Esophagus squamous epithelium (tissue), 4 donors: ENCODE results near the gene APOL6.

Source experiments
- CTCF ChIP-seq, 6 experiments: fragments of 450-650 bp in 4 of 6; fragments of 200-600 bp in 2 of 6; sonication (generic) in 2 of 6; IDR thresholded peaks; one replicate each; pipeline ENCODE4 v1.5.1; 2016 to 2019; ENCODE audit warnings: antibody characterized with exemption in 6 of 6, mild to moderate bottlenecking in 4 of 6, moderate library complexity in 4 of 6
- POLR2A ChIP-seq, 4 donors: fragments of 450-650 bp; IDR thresholded peaks; one replicate each; pipeline ENCODE4 v1.6.1; 2017; ENCODE audit warnings: antibody characterized with exemption in 4 of 4, mild to moderate bottlenecking in 4 of 4, moderate library complexity in 3 of 4

DNA sequence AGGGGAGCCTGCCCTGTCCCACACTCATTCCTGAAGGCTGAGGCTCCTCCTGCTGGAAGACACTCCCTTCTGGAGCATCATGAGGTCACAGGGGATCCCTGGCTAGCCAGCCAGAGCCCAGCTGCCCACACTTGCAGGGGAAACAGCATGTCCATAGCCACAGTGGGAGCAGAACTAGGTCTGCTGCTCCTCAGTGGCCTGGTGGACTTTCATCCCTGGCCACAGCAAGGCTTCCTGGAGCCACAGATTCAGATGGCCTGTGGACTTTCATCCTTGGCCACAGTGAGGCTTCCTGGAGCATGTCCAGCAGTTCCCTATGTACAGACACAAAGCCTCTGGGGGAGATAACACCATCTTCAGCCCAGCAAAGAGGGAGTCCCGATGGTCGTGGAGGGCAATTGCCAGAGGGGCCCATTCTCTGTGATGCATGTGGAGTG is 5.9 kb upstream of the APOL6 start:
- TF ChIP-seq CTCF (IDR thresholded peaks at IDR 0.05) (no peak), POLR2A (IDR thresholded peaks at IDR 0.05) (no peak)
